ENCODE results near the gene SAMD4A. TPM values are rescaled to one million over a fixed set of nuclear protein-coding genes. Genes with fewer than 3 reads are reported as not detected.

Gene SAMD4A
- 31.1 TPM for total RNA-seq

GRCh38 chr14:54566410-54567223, at the start of gene SAMD4A:
Gene SAMD4A, plus strand, starts transcription at chr14:54567128. Its CDS starts 789 bp downstream, at chr14:54567917.

Other genes starting within 250 kb of the SAMD4A start
- gene CDKN3, start 170.1 kb upstream of the SAMD4A start, total RNA-seq = 12.8 TPM
- gene CNIH1, start 125.8 kb upstream of the SAMD4A start, total RNA-seq = 94.9 TPM
- gene GMFB, start 78.1 kb upstream of the SAMD4A start, total RNA-seq = 60.4 TPM
- gene CGRRF1, start 57.2 kb upstream of the SAMD4A start, total RNA-seq = 14.5 TPM